ENCODE results near the gene TMPRSS3.

The TMPRSS3 gene

GRCh38 chr21:42406201-42406621 lies 10.4 kb upstream of the TMPRSS3 start:
- DNase-seq, result peak; percentile 47

- no peak for DNase-seq
Observed at GRCh38 chr21:42405064-42406013, 9.5 kb upstream of the TMPRSS3 start.

GRCh38 chr21:42404539-42404938 lies 8.7 kb upstream of the TMPRSS3 start:
- DNase-seq, result peak; percentile 83

DNA sequence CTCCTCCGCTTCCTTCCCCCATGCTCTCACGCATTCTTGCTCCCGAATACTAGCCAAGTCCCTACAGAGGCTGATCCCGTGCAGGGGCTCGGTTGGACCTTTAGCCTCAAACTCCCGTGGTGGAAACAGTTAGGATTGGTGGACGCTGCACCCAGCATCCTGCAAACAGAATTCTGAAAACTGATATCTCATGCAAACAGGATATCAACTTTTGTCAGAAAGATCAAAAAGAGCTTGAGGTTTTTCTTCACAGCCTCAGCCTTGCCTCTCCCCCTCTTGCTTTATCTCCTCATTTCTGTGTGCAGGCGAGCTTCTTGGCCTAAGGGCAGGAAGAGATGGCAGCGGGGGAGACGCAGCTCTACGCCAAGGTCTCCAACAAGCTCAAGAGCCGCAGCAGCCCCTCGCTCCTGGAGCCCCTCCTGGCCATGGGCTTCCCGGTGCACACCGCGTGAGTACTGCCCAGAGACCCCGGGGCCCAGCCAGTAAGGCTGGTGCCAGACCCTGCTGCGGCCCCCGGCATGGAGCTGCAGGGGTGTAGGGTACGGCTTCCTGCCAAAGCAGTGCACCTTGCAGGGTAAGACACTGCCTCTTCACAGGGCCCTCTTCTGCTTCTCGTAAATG lies 7.9 kb upstream of the TMPRSS3 start, which contains the start of gene UBASH3A:
TSS of gene UBASH3A (plus strand) at position 292 of the 621 bp plus-strand sequence. CDS start at position 336, 44 bp downstream.
- peak; percentile 98 for DNase-seq

- peak; percentile 83 for DNase-seq
Observed at GRCh38 chr21:42401820-42402251, 6.0 kb upstream of the TMPRSS3 start.

DNA sequence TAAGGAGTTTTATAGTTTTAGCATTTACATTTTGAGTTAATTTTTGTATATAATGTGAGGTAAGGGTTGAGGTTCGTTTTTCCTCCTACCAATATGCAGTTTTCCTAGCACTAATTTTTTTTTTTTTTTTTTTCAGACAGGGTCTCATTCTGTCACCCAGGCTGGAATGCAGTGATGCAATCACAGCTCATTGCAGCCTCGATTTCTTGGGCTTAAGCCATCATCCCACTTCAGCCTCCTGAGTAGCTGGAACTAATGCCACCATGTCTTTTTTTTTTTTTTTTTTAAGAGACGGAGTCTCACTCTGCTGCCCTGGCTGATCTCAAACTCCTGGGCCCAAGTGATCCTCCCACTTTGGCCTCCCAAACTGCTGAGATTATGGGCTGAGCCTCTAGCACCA lies 5.3 kb upstream of the TMPRSS3 start:
- no peak for DNase-seq

GRCh38 chr21:42400525-42400924 lies 4.7 kb upstream of the TMPRSS3 start:
- DNase-seq, result no peak

- DNase-seq, result no peak
Observed at GRCh38 chr21:42398436-42399028, 2.7 kb upstream of the TMPRSS3 start.

- no peak for DNase-seq
Observed at GRCh38 chr21:42397746-42398394, 2.0 kb upstream of the TMPRSS3 start.

DNA sequence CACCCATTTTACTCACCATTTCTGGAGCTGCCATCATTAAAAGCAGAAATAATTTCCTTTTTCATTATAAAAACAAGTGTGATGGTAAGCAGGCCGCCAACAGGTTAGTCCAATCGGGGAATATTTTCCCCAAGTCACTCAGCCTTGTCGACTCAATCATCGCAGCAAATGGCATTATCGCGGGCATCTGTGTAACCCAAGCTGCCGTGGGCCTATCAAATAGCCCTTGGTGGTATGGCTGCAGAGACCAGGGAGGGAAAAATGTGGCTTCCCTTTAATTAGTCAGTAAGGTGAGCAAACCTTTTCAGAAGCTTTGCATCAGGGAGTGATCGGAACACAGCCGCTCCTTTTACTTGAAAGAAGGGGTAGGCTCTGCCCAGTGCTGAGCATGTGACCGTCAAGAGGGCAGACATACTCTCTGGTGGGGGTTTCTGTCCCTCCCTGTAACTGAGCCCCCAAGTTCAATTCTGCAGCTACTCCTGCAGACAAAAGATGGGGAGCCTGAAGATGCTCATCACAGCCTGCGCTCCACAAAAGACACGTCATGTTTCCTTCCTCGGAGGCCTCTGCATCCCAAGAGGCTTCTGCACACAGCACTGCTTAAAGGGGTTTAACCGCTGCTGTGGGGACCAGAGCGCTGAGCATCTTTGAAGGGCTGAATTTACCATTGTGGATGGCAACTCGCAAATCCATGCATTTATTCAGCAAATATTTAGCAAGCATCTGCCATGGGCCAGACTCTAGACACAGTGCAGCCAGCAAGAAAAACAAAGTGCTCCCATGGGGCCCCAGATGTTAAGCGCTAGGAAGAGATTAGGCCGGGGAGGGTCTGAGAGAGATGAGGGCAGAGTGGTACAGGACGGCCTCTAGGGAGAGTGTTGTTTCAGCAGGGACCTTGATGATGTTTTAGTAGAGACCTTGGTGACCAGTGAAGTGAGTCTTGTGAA lies 1.2 kb upstream of the TMPRSS3 start:
- no peak for DNase-seq

DNA sequence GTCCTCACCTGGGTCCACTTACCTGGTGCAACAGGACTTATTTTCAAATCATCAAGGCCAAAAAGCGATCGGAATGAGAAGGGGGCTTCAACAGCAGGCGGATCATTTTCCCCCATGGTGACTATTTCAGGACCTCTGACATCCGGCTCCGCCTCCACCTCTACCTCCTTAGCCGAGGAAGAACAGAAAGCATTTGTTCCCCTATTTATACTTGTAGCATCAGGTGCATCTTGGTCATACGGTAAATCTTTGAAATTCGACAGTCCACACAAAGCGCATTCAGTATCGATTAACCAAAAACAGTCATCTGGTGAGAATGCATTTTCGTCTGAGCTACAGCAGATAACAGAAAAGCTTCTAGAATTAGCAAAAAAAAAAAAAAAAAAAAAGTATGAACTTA lies 550 bp downstream of the TMPRSS3 start:
- DNase-seq, result no peak

GRCh38 chr21:42393443-42393950 lies 2.4 kb downstream of the TMPRSS3 start:
- no peak for DNase-seq

- no peak for DNase-seq
Observed at GRCh38 chr21:42392731-42393442, 3.0 kb downstream of the TMPRSS3 start.

DNA sequence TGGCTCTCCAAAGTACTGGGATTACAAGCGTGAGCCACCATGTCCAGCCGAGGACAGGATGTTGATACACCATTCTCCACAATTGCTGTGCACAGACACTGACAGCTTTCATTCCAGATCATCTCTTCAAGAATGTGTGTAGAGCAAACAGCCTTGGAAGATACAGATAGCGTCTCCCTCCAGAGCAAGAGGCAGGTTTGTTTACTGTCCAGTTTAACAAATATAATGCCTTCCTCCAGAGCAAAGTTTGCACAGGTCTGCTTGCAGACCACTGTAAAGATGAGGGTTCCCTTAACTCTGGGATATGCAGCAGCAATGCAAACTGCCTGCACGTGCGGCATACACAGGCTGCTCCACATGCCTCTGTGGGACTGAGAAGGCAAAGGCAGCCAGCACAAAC lies 4.6 kb downstream of the TMPRSS3 start:
- no peak for DNase-seq

DNA sequence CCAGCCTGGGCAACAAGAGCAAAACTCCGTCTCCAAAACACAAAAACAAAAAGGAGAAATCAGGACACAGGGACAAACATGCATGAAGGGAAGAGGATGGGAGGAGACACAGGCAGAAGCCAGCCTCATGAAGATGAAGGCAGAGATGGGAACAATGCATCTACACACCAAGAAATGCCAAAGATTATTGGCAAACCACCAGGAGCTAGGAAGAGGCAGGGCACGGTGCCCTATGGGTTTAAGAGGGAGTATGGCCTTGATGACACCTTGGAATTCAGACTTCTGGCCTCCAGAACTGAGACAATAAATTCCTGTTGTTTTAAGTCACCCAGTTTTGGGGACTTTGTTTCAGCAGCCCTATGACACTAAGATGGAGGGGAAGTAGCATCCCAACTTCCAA lies 5.2 kb downstream of the TMPRSS3 start:
- DNase-seq, result no peak

DNA sequence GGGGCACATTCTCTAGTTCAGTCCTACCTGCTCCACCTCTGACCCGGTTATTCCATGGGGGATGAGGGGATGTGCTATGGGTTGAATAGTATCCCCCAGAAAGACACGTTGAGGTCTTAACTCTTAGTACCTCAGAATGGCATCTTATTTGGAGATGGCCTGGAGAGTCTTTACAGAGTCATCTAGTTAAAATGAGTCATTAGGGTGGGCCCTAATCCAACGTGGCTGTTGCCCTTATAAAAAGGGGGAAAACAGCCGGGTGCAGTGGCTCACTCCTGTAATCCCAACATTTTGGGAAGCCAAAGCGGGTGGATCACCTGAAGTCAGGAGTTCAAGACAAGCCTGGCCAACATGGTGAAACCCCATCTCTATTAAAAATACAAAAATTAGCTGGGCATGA lies 5.7 kb downstream of the TMPRSS3 start:
- no peak for DNase-seq

- DNase-seq, result no peak
Observed at GRCh38 chr21:42389449-42389835, 6.4 kb downstream of the TMPRSS3 start.

- DNase-seq, result no peak
Observed at GRCh38 chr21:42388740-42389448, 7.0 kb downstream of the TMPRSS3 start.

GRCh38 chr21:42387843-42388340 lies 8.0 kb downstream of the TMPRSS3 start:
- no peak for DNase-seq

DNA sequence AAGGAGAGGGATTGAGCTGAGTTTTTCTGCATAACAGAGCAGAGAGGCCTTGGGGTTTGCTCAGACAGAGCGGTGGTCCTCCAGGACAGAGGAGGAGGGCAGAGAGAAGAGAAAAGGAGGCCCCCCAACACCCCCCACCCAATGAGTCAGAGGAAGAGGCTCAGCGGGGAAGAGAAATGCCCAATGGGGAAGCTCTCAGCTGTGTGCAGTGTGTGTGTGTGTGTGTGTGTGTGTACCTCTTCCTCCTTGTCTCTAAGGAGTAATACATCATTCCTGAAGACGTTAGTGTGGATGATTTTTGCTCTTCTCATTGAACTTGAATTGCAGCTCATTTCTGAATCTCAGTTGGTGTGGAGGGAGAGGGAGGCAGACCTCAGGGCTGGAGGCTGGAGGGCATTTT lies 8.7 kb downstream of the TMPRSS3 start:
- DNase-seq, result no peak

Measured in OCI-M1 (cell line).